Measurements from ENCODE around the gene NACA2.

DNA sequence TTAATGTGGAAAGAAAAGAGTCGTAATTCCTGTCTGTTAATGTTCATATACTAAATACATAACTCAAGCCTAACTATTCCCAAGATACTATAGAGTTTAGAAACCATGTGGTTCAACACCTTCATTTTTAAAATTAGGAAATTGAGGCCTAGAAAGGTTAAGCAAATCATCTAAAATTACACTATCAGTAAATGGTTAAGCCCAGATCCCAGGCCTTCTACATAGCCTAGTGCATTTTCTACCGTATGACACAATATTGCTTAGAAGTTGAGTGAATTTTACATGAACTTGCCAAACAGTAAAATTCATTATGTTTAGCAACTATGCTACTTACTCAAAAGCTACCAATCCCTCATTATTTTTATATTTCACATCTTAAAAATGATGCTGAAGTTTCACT, 6.8 kb downstream of the NACA2 start:
- TF ChIP-seq, protein P1, sequence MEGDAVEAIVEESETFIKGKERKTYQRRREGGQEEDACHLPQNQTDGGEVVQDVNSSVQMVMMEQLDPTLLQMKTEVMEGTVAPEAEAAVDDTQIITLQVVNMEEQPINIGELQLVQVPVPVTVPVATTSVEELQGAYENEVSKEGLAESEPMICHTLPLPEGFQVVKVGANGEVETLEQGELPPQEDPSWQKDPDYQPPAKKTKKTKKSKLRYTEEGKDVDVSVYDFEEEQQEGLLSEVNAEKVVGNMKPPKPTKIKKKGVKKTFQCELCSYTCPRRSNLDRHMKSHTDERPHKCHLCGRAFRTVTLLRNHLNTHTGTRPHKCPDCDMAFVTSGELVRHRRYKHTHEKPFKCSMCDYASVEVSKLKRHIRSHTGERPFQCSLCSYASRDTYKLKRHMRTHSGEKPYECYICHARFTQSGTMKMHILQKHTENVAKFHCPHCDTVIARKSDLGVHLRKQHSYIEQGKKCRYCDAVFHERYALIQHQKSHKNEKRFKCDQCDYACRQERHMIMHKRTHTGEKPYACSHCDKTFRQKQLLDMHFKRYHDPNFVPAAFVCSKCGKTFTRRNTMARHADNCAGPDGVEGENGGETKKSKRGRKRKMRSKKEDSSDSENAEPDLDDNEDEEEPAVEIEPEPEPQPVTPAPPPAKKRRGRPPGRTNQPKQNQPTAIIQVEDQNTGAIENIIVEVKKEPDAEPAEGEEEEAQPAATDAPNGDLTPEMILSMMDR (conservative IDR thresholded peaks at IDR 0.05; ENCODE audit: low read length): no peak
- TF ChIP-seq EZH2phosphoT487 (IDR thresholded peaks at IDR 0.05; ENCODE audit: borderline replicate concordance): no peak

Measured in Loucy (cell line).